Peyer's patch (tissue), 4 donors: ENCODE measurements around the gene CDK3.

ENCODE experiments used
- CTCF ChIP-seq, 6 experiments: fragments of 450-650 bp in 4 of 6; fragments of 200-600 bp in 2 of 6; sonication (generic) in 1 of 6; IDR thresholded peaks; one replicate each; pipeline ENCODE4 v1.5.1; 2017 to 2019; ENCODE audit warnings: antibody characterized with exemption in 6 of 6, mild to moderate bottlenecking in 3 of 6, moderate library complexity in 1 of 6
- POLR2A ChIP-seq, 2 donors: fragments of 450-650 bp; IDR thresholded peaks; one replicate each; pipeline ENCODE4 v1.5.1; 2017; ENCODE audit warnings: antibody characterized with exemption in 2 of 2, mild to moderate bottlenecking in 2 of 2, moderate library complexity in 2 of 2

- TF ChIP-seq CTCF (IDR thresholded peaks at IDR 0.05) (no peak), POLR2A (IDR thresholded peaks at IDR 0.05) (no peak)
These were observed 17.1 kb downstream of the CDK3 start for GRCh38 chr17:76017481-76018339.
